Measurements from ENCODE around the gene WWOX. TPM values are rescaled to one million over a fixed set of nuclear protein-coding genes. Genes with fewer than 3 reads are reported as not detected.
A peak's percentile ranks its signal among the peaks of the same experiment; 100 is the strongest.

WWOX gene
- total and polyA plus RNA-seq, 2 of the 8 experiments (the other 6 are each of a cell fraction or from before 2014, with no cell fraction given) = 5.4 to 16.7 TPM

DNA sequence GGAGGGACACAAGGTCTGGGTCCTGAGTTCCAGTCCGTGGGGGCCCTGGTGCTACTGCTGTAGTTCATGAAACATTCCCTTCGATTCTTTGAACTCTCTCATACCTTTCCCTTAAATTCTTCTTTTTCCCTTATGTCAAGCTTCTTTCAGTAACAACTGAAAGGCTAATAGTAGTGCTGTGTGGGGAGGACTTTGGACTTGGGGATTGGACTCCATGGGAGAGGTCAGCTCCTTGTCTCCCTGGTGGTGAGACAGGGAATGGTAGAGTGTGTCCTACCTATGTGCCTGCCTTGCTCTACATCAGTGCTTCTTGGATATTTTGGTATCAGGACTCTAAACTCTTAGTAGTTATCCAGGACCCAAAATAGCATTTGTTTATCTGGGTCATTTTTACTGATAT is 628.1 kb downstream of the WWOX start:
- H4K91ac ChIP-seq (replicated peaks; ENCODE audit: insufficient read length, low read length) = no peak overlapping the region
- no peak overlapping the region for H4K8ac ChIP-seq (ENCODE audit: extremely low read depth, insufficient read depth, low read length)
- ChIA-PET CTCF (ENCODE audit: partially characterized antibody) (interaction anchor here (0.8 to 2.1 kb wide), 7 partner anchors 9 to 42 kb away, joined by 3 to 9 read pairs (median 6); no protein-coding TSS in a partner anchor), POLR2A (ENCODE audit: partially characterized antibody) (interaction anchor here (1.3 kb wide), 1 partner anchor 10 kb away, joined by 4 read pairs; no protein-coding TSS in a partner anchor)
- H3K23ac ChIP-seq (ENCODE audit: insufficient read length) = no peak overlapping the region
- H3K4me1 ChIP-seq (replicated peaks in 1 of 4; ENCODE audit: control insufficient read depth in 3 of 4, insufficient read depth in 4 of 4, low read length in 3 of 4) = no peaks in the 10 kb centered on the region
- TF ChIP-seq RAD21 (IDR thresholded peaks at IDR 0.05 in 1 of 2, conservative IDR thresholded peaks at IDR 0.05 in 1 of 2; ENCODE audit: low read depth in 2 of 2, low read length in 2 of 2) (peak in 1 of 2 experiments; percentile 27; a peak in 2 of 4 replicates), YY1 (IDR thresholded peaks at IDR 0.05; ENCODE audit: low read depth, low read length) (no peak), SP2 (IDR thresholded peaks at IDR 0.05; ENCODE audit: low read length) (no peak)
- TF ChIP-seq, protein P1, sequence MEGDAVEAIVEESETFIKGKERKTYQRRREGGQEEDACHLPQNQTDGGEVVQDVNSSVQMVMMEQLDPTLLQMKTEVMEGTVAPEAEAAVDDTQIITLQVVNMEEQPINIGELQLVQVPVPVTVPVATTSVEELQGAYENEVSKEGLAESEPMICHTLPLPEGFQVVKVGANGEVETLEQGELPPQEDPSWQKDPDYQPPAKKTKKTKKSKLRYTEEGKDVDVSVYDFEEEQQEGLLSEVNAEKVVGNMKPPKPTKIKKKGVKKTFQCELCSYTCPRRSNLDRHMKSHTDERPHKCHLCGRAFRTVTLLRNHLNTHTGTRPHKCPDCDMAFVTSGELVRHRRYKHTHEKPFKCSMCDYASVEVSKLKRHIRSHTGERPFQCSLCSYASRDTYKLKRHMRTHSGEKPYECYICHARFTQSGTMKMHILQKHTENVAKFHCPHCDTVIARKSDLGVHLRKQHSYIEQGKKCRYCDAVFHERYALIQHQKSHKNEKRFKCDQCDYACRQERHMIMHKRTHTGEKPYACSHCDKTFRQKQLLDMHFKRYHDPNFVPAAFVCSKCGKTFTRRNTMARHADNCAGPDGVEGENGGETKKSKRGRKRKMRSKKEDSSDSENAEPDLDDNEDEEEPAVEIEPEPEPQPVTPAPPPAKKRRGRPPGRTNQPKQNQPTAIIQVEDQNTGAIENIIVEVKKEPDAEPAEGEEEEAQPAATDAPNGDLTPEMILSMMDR (IDR thresholded peaks at IDR 0.05; ENCODE audit: control extremely low read depth in 1 of 3, insufficient read depth in 1 of 3, low read depth in 1 of 3, low read length in 3 of 3) = peak; percentile 30 to 60 (median 51); a peak in 3 of 4 replicates
- H2BK120ac ChIP-seq (replicated peaks; ENCODE audit: low read depth, low read length) = no peak overlapping the region
- no peak overlapping the region for H2BK12ac ChIP-seq (ENCODE audit: low read depth, low read length)
- H2BK20ac ChIP-seq (ENCODE audit: low read length) = no peak overlapping the region
- no peaks in the 10 kb centered on the region for H3K27me3 ChIP-seq (replicated peaks in 1 of 4; ENCODE audit: control insufficient read depth in 3 of 4, extremely low read depth in 1 of 4, insufficient read depth in 3 of 4, low read length in 3 of 4)
- H2BK15ac ChIP-seq (ENCODE audit: low read length) = no peak overlapping the region
- no peak overlapping the region for H3K4me3 ChIP-seq (ENCODE audit: extremely low read depth in 1 of 4, insufficient read depth in 2 of 4, low read depth in 3 of 4, low read length in 4 of 4)
- no peak overlapping the region for H2BK5ac ChIP-seq (ENCODE audit: low read depth, low read length)
- no peaks in the 10 kb centered on the region for H3K23me2 ChIP-seq (ENCODE audit: low read depth, low read length)
- no peak overlapping the region for H3K56ac ChIP-seq (replicated peaks; ENCODE audit: insufficient read length, low read depth, low read length)
- H2AFZ ChIP-seq (ENCODE audit: low read length) = no peak overlapping the region
- DNase-seq (ENCODE audit: low read depth in 1 of 2, low spot score in 2 of 2) (no peak), FAIRE-seq (no peak)
- no peaks in the 10 kb centered on the region for H3K9me3 ChIP-seq (ENCODE audit: insufficient read depth in 2 of 2, low read depth in 1 of 2, low read length in 1 of 2)
- H4K5ac ChIP-seq (ENCODE audit: insufficient read length, low read depth, low read length) = no peak overlapping the region
- no peak overlapping the region for H3K4me2 ChIP-seq (ENCODE audit: insufficient read depth in 1 of 2, low read depth in 2 of 2, low read length in 2 of 2)
- no peaks in the 10 kb centered on the region for H3K79me2 ChIP-seq (ENCODE audit: control insufficient read depth in 1 of 2, insufficient read depth in 2 of 2, low read length in 2 of 2)
- no peak overlapping the region for H3K9ac ChIP-seq (replicated peaks in 1 of 4; ENCODE audit: extremely low read depth in 1 of 4, low read depth in 3 of 4, low read length in 3 of 4)
- no peak overlapping the region for H3K27ac ChIP-seq (ENCODE audit: low read depth, low read length)
- no peak overlapping the region for H2AK5ac ChIP-seq (ENCODE audit: low read depth, low read length)
- WGBS, 2 experiments (ENCODE audit: extremely low coverage in 1 of 2, insufficient coverage in 1 of 2, insufficient read length in 1 of 2, insufficient replicate concordance in 2 of 2, low coverage in 1 of 2, low lambda C conversion rate in 2 of 2, missing lambda C conversion rate in 1 of 2) = 80% methylated on average over 2 of the region's 2 CpGs; no CpG with 5 or more reads in 1 of the 2 experiments
- no peak overlapping the region for H3K4ac ChIP-seq (replicated peaks; ENCODE audit: insufficient read length, low read depth, low read length)
- no peak overlapping the region for H3K18ac ChIP-seq (ENCODE audit: extremely low read depth, low read length)
- H3K14ac ChIP-seq (ENCODE audit: insufficient read length) = no peak overlapping the region
- H3K36me3 ChIP-seq (ENCODE audit: control insufficient read depth in 2 of 4, insufficient read depth in 4 of 4, low read length in 3 of 4) = no peaks in the 10 kb centered on the region
- H4K20me1 ChIP-seq (replicated peaks in 1 of 2; ENCODE audit: control insufficient read depth in 1 of 2, insufficient read depth in 2 of 2, low read length in 2 of 2) = no peaks in the 10 kb centered on the region
- no peaks in the 10 kb centered on the region for H3K79me1 ChIP-seq (ENCODE audit: low read depth, low read length)

All from H1 (cell line).